ENCODE data around the gene CD200.

Gene CD200

GRCh38 chr3:112365636-112366035 is 32.7 kb downstream of the CD200 start:
- DNase-seq (ENCODE audit: low read depth) = no peak
- no peak for TF ChIP-seq CTCF (conservative IDR thresholded peaks at IDR 0.05; ENCODE audit: control insufficient read depth, insufficient read depth, low read depth, low read length)
- no peak overlapping the region for H3K4me3 ChIP-seq (ENCODE audit: control insufficient read depth, low read depth, low read length)

- no peak overlapping the region for H3K4me3 ChIP-seq (ENCODE audit: control insufficient read depth, low read depth, low read length)
- no peak for TF ChIP-seq CTCF (conservative IDR thresholded peaks at IDR 0.05; ENCODE audit: control insufficient read depth, insufficient read depth, low read depth, low read length)
- no peak for DNase-seq (ENCODE audit: low read depth)
Measured at GRCh38 chr3:112366522-112366921, 33.6 kb downstream of the CD200 start.

- DNase-seq (ENCODE audit: low read depth) = no peak
- TF ChIP-seq CTCF (conservative IDR thresholded peaks at IDR 0.05; ENCODE audit: control insufficient read depth, insufficient read depth, low read depth, low read length) = no peak
- no peak overlapping the region for H3K4me3 ChIP-seq (ENCODE audit: control insufficient read depth, low read depth, low read length)
Measured at GRCh38 chr3:112371569-112371968, 38.6 kb downstream of the CD200 start.

- TF ChIP-seq CTCF (conservative IDR thresholded peaks at IDR 0.05; ENCODE audit: control insufficient read depth, insufficient read depth, low read depth, low read length) = no peak
- H3K4me3 ChIP-seq (ENCODE audit: control insufficient read depth, low read depth, low read length) = no peak overlapping the region
- peak; percentile 39 for DNase-seq (ENCODE audit: low read depth)
Measured at GRCh38 chr3:112372396-112372795, 39.4 kb downstream of the CD200 start.

- no peak for TF ChIP-seq CTCF (conservative IDR thresholded peaks at IDR 0.05; ENCODE audit: control insufficient read depth, insufficient read depth, low read depth, low read length)
- no peak overlapping the region for H3K4me3 ChIP-seq (ENCODE audit: control insufficient read depth, low read depth, low read length)
- DNase-seq (ENCODE audit: low read depth) = no peak
Measured at GRCh38 chr3:112373476-112373875, 40.5 kb downstream of the CD200 start.

- no peak for TF ChIP-seq CTCF (conservative IDR thresholded peaks at IDR 0.05; ENCODE audit: control insufficient read depth, insufficient read depth, low read depth, low read length)
- no peak for DNase-seq (ENCODE audit: low read depth)
- H3K4me3 ChIP-seq (ENCODE audit: control insufficient read depth, low read depth, low read length) = no peak overlapping the region
Measured at GRCh38 chr3:112373924-112374323, 41.0 kb downstream of the CD200 start.

- H3K4me3 ChIP-seq (ENCODE audit: control insufficient read depth, low read depth, low read length) = no peak overlapping the region
- TF ChIP-seq CTCF (conservative IDR thresholded peaks at IDR 0.05; ENCODE audit: control insufficient read depth, insufficient read depth, low read depth, low read length) = no peak
- DNase-seq (ENCODE audit: low read depth) = peak; percentile 24
Measured at GRCh38 chr3:112374333-112374734, 41.4 kb downstream of the CD200 start.

All from fibroblast of mammary gland (primary cell).